HCT116 (cell line): ENCODE data around the gene ARL13B. TPM values are rescaled to one million over a fixed set of nuclear protein-coding genes. Genes with fewer than 3 reads are reported as not detected.

Experiments
- ATAC-seq: fragments of 200-7000 bp; cut with Tn5 transposase; 2 replicates; pipeline ENCODE4 v1.9.1; 2020; ENCODE audit warnings: mild to moderate bottlenecking, moderate library complexity
- BruUV-seq: library from RNA; stranded (reverse); fragments of 400-500 nt; replicated peaks from 2 replicates; lab custom pipeline; 2021; lab: Mats Ljungman, UMichigan
- CTCF ChIA-PET: fragments of 300-600 bp; sonication (Branson Sonifier 250); formaldehyde crosslinking; loops from one replicate; lab custom pipeline; 2021; ENCODE audit warnings: antibody characterized with exemption; lab: Charles Lee
- POLR2A ChIA-PET: fragments of 300-600, 350-600 bp; sonication (Branson Sonifier 250); formaldehyde crosslinking; loops from one replicate; lab custom pipeline; 2021; ENCODE audit warnings: antibody characterized with exemption; lab: Charles Lee
- RAD21 ChIA-PET, 2 experiments: fragments of 300-600 bp; sonication (Branson Sonifier 250); formaldehyde crosslinking; loops; one replicate each; lab custom pipeline; 2023; ENCODE audit warnings: low total read pairs in 2 of 2; ENCODE audit not compliant: uncharacterized antibody in 2 of 2, unreplicated experiment in 2 of 2, low non-redundant PET in 1 of 2; lab: Charles Lee
- DNase-seq: peaks from one replicate; pipeline ENCODE4 v3.0.0-alpha.2; 2010; ENCODE audit warnings: low read depth, low spot score
- H2AFZ ChIP-seq: fragments of 200-600 bp; shearing (Covaris generic), sonication (generic); 2 replicates; pipeline ENCODE4 v1.6.1; 2017; ENCODE audit warnings: low read depth, mixed run types, mixed read lengths, antibody characterized with exemption, low read length; ENCODE audit not compliant: poor library complexity, severe bottlenecking
- H3K27ac ChIP-seq: 2 replicates; pipeline ENCODE4 v1.5.1; 2012; ENCODE audit warnings: low read depth, low read length
- H3K27me3 ChIP-seq: fragments of 200-600 bp; sonication (generic); 2 replicates; pipeline ENCODE4 v1.6.1; 2016; ENCODE audit warnings: mixed run types, low read length, mixed read lengths; ENCODE audit not compliant: insufficient read depth
- H3K36me3 ChIP-seq, 2 experiments: fragments of 200-500 bp in 1 of 2; fragments of 200-600 bp in 1 of 2; sonication (Bioruptor generic) in 1 of 2; sonication (generic) in 1 of 2; 2 replicates each; pipeline versions ENCODE4 v1.5.1 to v1.6.1; 2014 to 2016; ENCODE audit warnings: low read length in 2 of 2, inconsistent platforms in 1 of 2, mixed read lengths in 1 of 2, mixed run types in 1 of 2; ENCODE audit not compliant: insufficient read depth in 2 of 2, control insufficient read depth in 1 of 2
- H3K4me1 ChIP-seq, 2 experiments: fragments of 200-600 bp in 1 of 2; sonication (generic) in 1 of 2; 2 replicates each; pipeline versions ENCODE4 v1.5.1 to v1.6.1; 2012 to 2017; ENCODE audit warnings: low read length in 2 of 2, inconsistent platforms in 1 of 2, mild to moderate bottlenecking in 1 of 2, mixed read lengths in 1 of 2, mixed run types in 1 of 2, moderate library complexity in 1 of 2; ENCODE audit not compliant: insufficient read depth in 2 of 2, control insufficient read depth in 1 of 2
- H3K4me2 ChIP-seq: fragments of 200-600 bp; sonication (generic); 2 replicates; pipeline ENCODE4 v1.6.1; 2017; ENCODE audit warnings: mixed run types, low read length, mixed read lengths
- H3K4me3 ChIP-seq, 2 experiments: fragments of 200-600 bp in 1 of 2; sonication (generic) in 1 of 2; replicated peaks in 1 of 2; 2 replicates each; pipeline ENCODE4 v1.5.1; 2011 to 2016; ENCODE audit warnings: low read length in 2 of 2, control low read depth in 1 of 2, low read depth in 1 of 2, mild to moderate bottlenecking in 1 of 2, mixed read lengths in 1 of 2, mixed run types in 1 of 2
- H3K79me2 ChIP-seq: fragments of 200-600 bp; sonication (generic); 2 replicates; pipeline ENCODE4 v1.6.1; 2017; ENCODE audit warnings: mild to moderate bottlenecking, mixed run types, low read length, moderate library complexity, mixed read lengths; ENCODE audit not compliant: insufficient read depth
- H3K9ac ChIP-seq: fragments of 200-600 bp; sonication (generic); 2 replicates; pipeline ENCODE4 v1.6.1; 2016; ENCODE audit warnings: low read length, mixed read lengths
- H3K9me2 ChIP-seq: fragments of 200-600 bp; sonication (generic), shearing (Covaris generic); 2 replicates; pipeline ENCODE4 v1.6.1; 2017; ENCODE audit warnings: mixed run types, mild to moderate bottlenecking, moderate library complexity; ENCODE audit not compliant: insufficient read depth
- H3K9me3 ChIP-seq, 2 experiments: fragments of 200-500 bp in 1 of 2; fragments of 200-600 bp in 1 of 2; sonication (Bioruptor generic) in 1 of 2; sonication (generic) in 1 of 2; 2 replicates each; pipeline ENCODE4 v1.6.1; 2014 to 2017; ENCODE audit warnings: low read length in 2 of 2, mixed read lengths in 2 of 2, inconsistent platforms in 1 of 2, low read depth in 1 of 2, mild to moderate bottlenecking in 1 of 2, mixed run types in 1 of 2, moderate library complexity in 1 of 2; ENCODE audit not compliant: control insufficient read depth in 1 of 2, insufficient read depth in 1 of 2
- H4K20me1 ChIP-seq: fragments of 200-600 bp; sonication (generic), shearing (Covaris generic); 2 replicates; pipeline ENCODE4 v1.6.1; 2017; ENCODE audit warnings: mixed run types, mild to moderate bottlenecking, moderate library complexity; ENCODE audit not compliant: insufficient read depth
- EGR1 ChIP-seq: IDR thresholded peaks from 2 replicates; pipeline ENCODE4 v1.6.1; 2012; ENCODE audit warnings: low read depth
- ELF1 ChIP-seq: IDR thresholded peaks from 2 replicates; pipeline ENCODE4 v1.6.1; 2012; ENCODE audit warnings: low read depth, borderline replicate concordance
- EZH2 ChIP-seq: fragments of 200-600 bp; sonication (generic); IDR thresholded peaks from 2 replicates; pipeline ENCODE4 v1.6.1; 2017; ENCODE audit warnings: antibody characterized with exemption, mixed run types
- FOSL1 ChIP-seq: IDR thresholded peaks from 2 replicates; pipeline ENCODE4 v1.6.1; 2012; ENCODE audit warnings: low read depth
- POLR2A ChIP-seq: IDR thresholded peaks from 2 replicates; pipeline ENCODE4 v1.7.0; 2011; ENCODE audit warnings: borderline replicate concordance; ENCODE audit not compliant: insufficient read depth, insufficient read length; ENCODE audit errors: extremely low read depth
- SIN3A ChIP-seq: IDR thresholded peaks from 2 replicates; pipeline ENCODE4 v1.6.1; 2012; ENCODE audit warnings: low read depth
- TCF7L2 ChIP-seq: IDR thresholded peaks from 2 replicates; pipeline ENCODE4 v1.7.0; 2011; ENCODE audit warnings: borderline replicate concordance, inconsistent platforms; ENCODE audit not compliant: insufficient read depth, insufficient read length; ENCODE audit errors: extremely low read depth
- YY1 ChIP-seq: IDR thresholded peaks from 2 replicates; pipeline ENCODE4 v1.6.1; 2011; ENCODE audit warnings: low read length, low read depth, moderate library complexity, mild to moderate bottlenecking; ENCODE audit not compliant: insufficient replicate concordance; ENCODE audit errors: extremely low read depth
- intact Hi-C: fragments of 100-400 bp; cut with micrococcal nuclease; formaldehyde crosslinking; loops from 2 replicates; pipeline ENCODE4 v1.10.0; 2022
- total RNA-seq: library from RNA; stranded (reverse); gene quantifications from one replicate; pipeline ENCODE4 v1.2.1, GENCODE V29; 2021; ENCODE audit not compliant: unreplicated experiment
- TF ChIP-seq, protein P1 (sequence below): IDR thresholded peaks from 2 replicates; pipeline ENCODE4 v1.6.1; 2012
- TF ChIP-seq, protein P2 (sequence below): IDR thresholded peaks from 2 replicates; pipeline ENCODE4 v1.6.1; 2011; ENCODE audit warnings: mild to moderate bottlenecking, low read length, moderate library complexity; ENCODE audit not compliant: insufficient replicate concordance; ENCODE audit errors: extremely low read depth

ARL13B gene
- total RNA-seq, 1 experiment from 2014 or later: 8.2 TPM

DNA sequence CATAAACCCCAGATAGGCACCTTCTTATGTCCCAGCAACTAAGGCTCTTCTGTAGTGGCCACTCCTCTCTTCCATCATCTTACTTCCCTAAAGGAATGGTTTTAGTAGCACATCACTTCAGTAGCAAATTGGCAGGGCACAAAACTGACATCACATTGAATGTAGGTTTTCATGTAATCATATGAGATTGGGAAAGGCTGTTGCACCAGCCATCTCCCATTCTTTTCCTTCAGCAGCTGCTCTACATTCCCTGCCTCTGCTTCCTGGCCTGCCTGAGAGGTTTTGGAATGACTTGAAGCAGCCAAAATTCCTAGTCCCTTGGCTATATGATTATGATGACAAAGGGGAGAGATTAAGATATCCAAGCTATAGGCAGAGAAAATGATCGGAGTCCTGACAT is 119.4 kb downstream of the ARL13B start:
- ATAC-seq (no peak), DNase-seq (no peak)
- RAD21 ChIA-PET: no interaction called here
- H3K4me1 ChIP-seq: no peaks in the 10 kb centered on the region
- no peak overlapping the region for H3K9ac ChIP-seq
- H4K20me1 ChIP-seq: no peaks in the 10 kb centered on the region
- peaks cover 3 to 8% of the 10 kb centered on the region in 2 experiments; a peak in 2 of 4 replicates for H3K36me3 ChIP-seq
- no peaks in the 10 kb centered on the region for H3K9me3 ChIP-seq
- intact Hi-C loops: no loop called here
- POLR2A ChIA-PET: no interaction called here
- TF ChIP-seq EZH2: no peak
- TF ChIP-seq YY1: no peak
- no peak for TF ChIP-seq EGR1
- TF ChIP-seq, protein P1, sequence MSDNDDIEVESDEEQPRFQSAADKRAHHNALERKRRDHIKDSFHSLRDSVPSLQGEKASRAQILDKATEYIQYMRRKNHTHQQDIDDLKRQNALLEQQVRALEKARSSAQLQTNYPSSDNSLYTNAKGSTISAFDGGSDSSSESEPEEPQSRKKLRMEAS: no peak
- no peak for TF ChIP-seq SIN3A
- TF ChIP-seq FOSL1: no peak
- no peak for TF ChIP-seq TCF7L2
- TF ChIP-seq ELF1: no peak
- TF ChIP-seq, protein P2, sequence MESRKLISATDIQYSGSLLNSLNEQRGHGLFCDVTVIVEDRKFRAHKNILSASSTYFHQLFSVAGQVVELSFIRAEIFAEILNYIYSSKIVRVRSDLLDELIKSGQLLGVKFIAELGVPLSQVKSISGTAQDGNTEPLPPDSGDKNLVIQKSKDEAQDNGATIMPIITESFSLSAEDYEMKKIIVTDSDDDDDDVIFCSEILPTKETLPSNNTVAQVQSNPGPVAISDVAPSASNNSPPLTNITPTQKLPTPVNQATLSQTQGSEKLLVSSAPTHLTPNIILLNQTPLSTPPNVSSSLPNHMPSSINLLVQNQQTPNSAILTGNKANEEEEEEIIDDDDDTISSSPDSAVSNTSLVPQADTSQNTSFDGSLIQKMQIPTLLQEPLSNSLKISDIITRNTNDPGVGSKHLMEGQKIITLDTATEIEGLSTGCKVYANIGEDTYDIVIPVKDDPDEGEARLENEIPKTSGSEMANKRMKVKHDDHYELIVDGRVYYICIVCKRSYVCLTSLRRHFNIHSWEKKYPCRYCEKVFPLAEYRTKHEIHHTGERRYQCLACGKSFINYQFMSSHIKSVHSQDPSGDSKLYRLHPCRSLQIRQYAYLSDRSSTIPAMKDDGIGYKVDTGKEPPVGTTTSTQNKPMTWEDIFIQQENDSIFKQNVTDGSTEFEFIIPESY: no peak
- TF ChIP-seq POLR2A: no peak
- CTCF ChIA-PET: no interaction called here
- no peak overlapping the region for H3K27ac ChIP-seq
- H3K4me2 ChIP-seq: no peak overlapping the region
- no peak overlapping the region for H2AFZ ChIP-seq
- no TSS peak for BruUV-seq
- H3K9me2 ChIP-seq: no peaks in the 10 kb centered on the region
- no peak overlapping the region for H3K4me3 ChIP-seq
- no peaks in the 10 kb centered on the region for H3K79me2 ChIP-seq
- H3K27me3 ChIP-seq: no peaks in the 10 kb centered on the region
